GM13976 (cell line): ENCODE data around the gene CAMK4.
A peak's percentile ranks its signal among the peaks of the same experiment; 100 is the strongest.

ENCODE experiments used
- DNase-seq: peaks from one replicate; pipeline ENCODE4 v3.0.0; 2012; ENCODE audit warnings: low spot score
- in situ Hi-C: fragments of 300-500 bp; cut with MboI; formaldehyde crosslinking; loops from one replicate; pipeline ENCODE4 v1.12.0; 2022; ENCODE audit warnings: low sequenced_read_pairs, mixed read lengths, inconsistent platforms; ENCODE audit not compliant: unreplicated experiment
- TF ChIP-seq, protein P1 (sequence below): IDR thresholded peaks from 2 replicates; pipeline ENCODE4 v1.5.1; 2012; ENCODE audit warnings: borderline replicate concordance, mild to moderate bottlenecking; ENCODE audit not compliant: insufficient read depth; ENCODE audit errors: extremely low read depth, missing control alignments, control extremely low read depth

The CAMK4 gene

DNA sequence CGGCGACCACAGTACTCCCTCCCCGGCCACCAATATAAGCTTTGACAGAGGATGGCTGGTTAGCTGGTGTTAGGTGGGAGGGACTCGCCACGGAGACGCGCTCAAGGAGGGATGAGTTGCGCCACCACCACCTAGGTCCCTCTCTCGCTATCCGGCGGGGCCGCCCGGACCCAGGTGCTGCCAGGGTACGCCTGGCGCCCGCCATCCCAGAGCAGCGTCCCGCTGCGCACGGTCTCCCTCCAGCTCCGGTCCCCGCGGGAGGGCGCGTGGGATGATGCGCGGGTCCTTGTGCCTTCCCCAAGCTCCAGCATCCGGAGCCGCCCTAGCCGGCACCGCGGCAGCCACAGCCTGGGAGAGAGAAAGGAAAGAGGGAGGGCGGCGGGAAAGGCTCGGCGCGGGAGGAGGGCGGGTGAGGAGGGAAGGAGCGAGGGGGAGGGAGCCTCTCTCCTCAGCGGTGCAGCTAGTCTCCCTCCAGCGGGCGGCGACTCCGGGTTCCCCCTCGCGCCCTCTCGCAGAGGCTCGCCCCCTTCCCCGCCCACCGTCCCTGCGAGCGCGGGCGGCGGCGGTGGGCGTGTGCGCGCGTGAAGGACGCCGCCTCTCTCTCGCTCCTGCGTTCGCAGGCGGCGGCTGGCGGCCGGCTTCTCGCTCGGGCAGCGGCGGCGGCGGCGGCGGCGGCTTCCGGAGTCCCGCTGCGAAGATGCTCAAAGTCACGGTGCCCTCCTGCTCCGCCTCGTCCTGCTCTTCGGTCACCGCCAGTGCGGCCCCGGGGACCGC, at the start of gene CAMK4:
CAMK4 (plus strand) TSS at position 598 of the 774 bp plus-strand sequence; CDS start at position 698, 100 bp downstream.
- in situ Hi-C loops: no loop called here
- TF ChIP-seq, protein P1, sequence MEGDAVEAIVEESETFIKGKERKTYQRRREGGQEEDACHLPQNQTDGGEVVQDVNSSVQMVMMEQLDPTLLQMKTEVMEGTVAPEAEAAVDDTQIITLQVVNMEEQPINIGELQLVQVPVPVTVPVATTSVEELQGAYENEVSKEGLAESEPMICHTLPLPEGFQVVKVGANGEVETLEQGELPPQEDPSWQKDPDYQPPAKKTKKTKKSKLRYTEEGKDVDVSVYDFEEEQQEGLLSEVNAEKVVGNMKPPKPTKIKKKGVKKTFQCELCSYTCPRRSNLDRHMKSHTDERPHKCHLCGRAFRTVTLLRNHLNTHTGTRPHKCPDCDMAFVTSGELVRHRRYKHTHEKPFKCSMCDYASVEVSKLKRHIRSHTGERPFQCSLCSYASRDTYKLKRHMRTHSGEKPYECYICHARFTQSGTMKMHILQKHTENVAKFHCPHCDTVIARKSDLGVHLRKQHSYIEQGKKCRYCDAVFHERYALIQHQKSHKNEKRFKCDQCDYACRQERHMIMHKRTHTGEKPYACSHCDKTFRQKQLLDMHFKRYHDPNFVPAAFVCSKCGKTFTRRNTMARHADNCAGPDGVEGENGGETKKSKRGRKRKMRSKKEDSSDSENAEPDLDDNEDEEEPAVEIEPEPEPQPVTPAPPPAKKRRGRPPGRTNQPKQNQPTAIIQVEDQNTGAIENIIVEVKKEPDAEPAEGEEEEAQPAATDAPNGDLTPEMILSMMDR: peak; percentile 29
- DNase-seq: peak; percentile 88

GRCh38 chr5:111183064-111183463, 41.1 kb upstream of the CAMK4 start:
- in situ Hi-C loops: no loop called here
- no peak for DNase-seq

GRCh38 chr5:111187079-111187478, 37.1 kb upstream of the CAMK4 start:
- in situ Hi-C loops: no loop called here
- no peak for DNase-seq
- TF ChIP-seq, protein P1: no peak

More at GRCh38 chr5:111183064-111183463, 41.1 kb upstream of the CAMK4 start:
- TF ChIP-seq, protein P1: no peak

DNA sequence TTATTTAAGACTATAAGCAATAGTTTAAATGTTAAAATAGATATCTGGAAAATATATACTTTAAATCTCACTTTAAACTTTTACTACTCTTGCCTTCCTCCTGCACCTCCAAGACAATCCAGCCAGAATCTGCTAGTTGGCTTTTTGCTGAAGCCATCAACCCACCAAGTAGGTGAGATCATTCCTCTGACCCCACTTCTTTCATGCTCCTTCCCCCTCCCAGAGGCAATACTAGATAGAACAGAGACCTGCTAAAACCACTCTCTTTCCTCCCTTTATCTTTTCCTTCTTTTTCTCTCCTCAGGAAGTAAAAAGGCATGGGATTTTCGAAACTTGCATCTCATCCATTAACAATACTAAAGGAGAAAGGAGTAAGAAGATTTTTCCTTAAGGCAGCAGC, 30.1 kb upstream of the CAMK4 start:
- no peak for DNase-seq
- in situ Hi-C loops: no loop called here
- TF ChIP-seq, protein P1: no peak

- DNase-seq: no peak
- TF ChIP-seq, protein P1: no peak
- in situ Hi-C loops: no loop called here
Observed at GRCh38 chr5:111194925-111195324, 29.3 kb upstream of the CAMK4 start.

DNA sequence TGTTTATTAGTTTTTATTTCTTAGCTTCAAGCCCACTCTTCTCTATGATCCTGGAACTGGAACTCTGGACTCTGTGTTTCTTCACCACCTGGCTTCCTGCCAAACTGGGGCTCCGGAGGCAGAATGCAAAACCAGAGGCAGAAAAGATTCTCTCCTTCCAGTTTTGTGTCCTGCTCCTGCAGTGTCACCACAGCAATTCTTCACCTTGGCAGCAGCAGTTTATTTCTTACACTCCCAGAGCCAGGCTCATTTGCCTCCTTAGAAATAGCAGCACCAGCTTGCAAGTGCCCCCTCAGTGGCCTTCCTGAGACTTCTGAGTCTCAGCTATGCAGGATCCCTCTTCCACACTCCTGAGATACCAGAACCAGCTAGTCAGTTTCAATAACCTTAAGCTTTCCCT, 26.7 kb upstream of the CAMK4 start:
- in situ Hi-C loops: no loop called here
- no peak for DNase-seq
- TF ChIP-seq, protein P1: no peak
